Activated T-cell treated with anti-CD3 and anti-CD28 coated beads for 1 hour (primary cell): ENCODE data around the gene MFNG.

ENCODE experiments used
- DNase-seq: peaks from one replicate; pipeline ENCODE4 v3.0.0-alpha.2; 2020; ENCODE audit warnings: low read depth

MFNG gene

DNA sequence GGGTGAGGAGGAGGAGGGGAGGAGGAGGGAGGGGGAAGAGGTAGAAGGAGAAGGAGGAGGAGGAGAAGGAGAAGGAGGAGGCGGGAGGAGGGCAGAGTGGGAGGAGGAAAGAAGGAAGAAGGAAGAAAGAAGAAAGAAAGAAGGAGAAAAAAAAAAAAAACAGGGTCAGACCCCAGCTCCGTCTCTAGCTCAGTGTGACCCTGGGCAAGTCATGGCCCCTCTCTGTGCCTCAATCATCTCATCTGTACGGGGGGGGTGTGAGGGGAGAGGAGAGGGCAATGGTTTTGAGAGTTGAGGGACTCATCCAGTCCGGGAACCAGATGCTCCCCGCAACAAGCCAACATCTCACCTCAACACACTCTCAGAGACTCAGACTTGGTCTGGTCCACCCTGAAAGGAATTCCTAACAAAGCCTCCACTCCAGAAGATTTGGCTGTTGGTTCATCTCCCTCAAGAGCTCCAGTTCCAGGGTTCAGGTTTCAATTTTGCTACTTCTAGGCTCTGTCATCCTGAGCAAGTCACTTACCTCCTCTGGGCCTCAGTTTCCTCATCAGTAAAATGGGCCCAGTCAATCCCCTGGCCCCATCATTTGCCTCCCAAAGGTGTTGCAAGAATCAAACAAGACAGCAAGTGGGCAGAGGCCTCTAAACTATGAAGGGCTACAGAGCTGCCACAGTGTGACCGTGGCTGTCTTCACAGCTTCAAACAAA, 25.4 kb upstream of the MFNG start:
- DNase-seq = no peak

DNA sequence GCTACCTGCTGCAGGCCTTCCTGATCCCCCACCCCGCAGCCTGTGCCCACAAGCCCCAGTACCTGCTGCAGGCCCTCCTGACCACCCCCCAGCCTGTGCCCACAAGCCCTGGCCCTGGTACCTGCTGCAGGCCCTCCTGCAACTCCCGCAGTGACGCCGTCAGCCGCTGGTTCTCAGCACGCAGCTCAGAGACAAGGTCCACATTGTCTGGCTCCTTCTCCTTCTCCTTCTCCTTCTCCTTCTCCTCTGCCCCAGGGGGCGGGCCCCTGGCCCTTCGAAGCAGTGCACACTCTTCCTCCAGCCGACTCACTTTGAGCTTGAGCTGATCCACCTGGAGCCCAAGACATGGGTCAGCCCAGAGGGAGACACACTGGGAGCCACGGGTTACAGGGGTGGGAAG, 23.9 kb upstream of the MFNG start:
- DNase-seq = no peak

DNA sequence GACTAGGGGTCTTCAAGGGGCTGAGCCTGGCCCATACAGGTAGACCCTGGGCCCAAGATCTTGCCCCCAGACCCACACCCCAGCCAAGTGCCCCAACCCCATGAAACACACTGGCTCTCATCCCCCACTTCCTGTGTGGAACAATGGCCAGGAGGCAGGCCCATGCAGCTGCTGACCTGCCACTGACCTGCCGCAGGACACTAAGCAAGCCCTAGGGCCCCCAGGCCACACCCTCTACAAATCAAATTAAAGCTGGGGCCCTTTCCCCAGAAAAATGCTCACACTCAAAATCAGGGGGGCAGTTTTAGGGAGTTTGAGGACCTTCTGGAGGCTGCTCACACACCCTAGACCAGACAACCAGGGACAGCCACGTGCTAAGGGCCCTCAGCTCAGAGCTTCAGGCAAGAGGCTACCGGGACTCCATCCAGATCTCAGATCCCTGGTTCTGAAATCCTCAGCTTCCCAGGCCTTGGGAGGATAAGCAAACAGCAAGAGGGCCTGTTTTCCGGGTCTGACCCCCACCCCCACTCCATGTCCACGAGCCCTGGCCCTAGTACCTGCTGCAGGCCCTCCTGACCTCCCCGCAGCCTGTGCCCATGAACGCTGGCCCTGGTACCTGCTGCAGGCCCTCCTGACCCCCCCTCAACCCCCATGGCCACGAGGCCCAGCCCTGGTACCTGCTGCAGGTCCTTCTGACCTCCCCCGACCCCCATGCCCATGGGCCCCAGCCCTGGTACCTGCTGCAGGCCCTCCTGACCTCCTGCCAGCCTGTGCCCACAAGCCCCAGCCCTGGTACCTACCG, 23.1 kb upstream of the MFNG start:
- no peak for DNase-seq

DNA sequence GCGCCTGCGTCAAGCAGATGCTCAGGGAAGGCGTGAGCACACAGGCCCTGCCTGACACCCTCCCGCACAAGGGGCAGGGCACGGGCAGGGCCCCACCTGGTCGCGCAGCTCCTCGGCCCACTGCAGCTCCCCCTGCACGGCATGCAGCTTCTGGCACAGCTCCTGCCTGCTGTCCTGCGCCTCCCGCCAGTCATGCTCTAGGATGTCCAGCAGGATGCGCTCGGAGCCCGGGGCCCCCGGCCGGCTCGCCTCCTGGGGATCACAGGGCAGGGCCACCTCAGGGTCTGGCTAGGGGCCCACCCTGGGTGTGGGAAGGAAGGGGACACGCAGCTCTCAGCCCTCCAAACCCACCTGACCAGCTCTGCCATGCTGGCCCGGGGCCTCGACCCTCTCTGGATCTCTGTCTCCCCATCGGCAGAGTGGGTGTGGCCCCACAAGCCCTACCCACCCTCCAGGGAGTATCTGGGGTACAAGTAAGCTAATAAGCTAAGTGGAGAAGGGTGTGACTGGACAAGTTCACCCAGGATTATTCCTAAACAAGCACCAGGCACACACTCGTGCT, 22.3 kb upstream of the MFNG start:
- DNase-seq = no peak

DNA sequence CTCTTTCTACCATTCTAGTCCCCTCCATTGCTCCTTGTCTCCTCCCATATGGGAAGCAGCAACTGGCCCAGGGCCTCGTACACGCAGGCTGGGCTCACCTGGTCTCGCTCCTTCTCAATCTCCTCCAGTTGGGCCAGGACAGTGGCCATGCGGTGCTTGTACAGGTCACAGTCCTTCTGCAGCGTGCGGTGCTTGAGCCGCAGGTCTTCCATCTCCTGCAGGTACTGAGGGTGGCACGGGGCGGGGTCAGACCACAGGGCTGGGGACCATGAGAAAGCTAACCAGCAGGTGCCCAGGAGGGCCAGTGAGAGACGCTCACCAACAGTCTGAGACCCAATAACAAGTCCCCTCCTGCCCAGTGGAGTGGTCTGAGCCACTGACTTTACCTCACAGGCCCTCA, 21.5 kb upstream of the MFNG start:
- no peak for DNase-seq

DNA sequence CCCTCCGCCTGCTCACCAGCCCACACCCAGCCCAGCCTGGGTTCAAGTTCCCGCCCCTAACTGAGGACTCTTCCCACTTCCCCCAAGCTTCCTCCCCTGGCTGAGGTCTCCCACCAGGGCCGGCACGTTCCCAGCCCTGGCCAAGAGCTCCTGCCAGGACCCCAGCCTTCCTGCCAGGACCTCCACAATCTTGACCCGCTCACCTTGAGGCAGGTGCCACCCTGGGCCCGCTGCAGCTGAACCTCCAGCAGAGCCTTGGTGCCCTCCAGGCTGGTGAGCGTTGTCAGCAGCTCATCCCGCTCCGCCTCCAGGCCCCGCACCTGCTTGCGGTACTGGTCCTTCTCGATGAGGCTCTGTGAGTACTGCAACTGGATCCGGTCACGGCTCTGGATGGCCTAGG, 19.8 kb upstream of the MFNG start:
- DNase-seq = no peak

DNA sequence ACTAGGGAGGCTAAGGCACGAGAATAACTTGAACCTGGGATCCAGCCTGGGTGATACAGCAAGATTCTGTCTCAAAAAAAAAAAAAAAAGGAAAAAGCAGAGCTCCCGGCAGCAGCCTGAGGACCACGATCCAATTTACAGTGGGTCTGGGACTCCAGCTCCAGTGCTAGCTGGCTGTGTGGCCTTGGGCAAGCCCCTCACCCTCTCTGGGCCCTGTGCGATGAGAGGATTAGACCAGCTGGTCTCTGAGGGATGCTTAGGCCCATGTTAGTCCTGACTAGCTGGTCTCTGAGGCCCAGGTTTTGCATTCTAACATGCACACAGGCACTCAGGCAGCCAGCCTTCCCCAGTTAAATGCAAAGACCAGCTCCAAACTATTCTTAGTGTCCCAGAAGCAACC, 19.4 kb upstream of the MFNG start:
- no peak for DNase-seq

DNA sequence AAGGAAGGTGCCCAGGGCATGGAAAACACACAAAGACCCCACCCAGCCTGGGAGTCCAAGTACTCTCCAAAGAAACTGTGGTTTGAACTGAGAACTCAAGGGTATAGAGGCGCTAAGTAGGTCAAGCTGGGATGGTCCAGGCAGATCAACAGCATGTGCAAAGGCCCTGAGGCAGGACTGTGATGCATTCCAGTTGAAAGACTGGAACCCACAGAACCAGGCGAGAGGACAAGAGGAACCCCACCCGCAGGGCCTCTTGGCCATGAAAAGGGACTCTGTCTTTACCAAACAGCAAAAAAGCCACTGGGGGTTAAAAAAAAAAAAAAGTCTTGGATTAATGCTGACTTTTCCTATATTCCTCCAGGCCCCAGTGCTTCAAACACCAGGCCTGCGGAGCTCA, 18.8 kb upstream of the MFNG start:
- DNase-seq = no peak

DNA sequence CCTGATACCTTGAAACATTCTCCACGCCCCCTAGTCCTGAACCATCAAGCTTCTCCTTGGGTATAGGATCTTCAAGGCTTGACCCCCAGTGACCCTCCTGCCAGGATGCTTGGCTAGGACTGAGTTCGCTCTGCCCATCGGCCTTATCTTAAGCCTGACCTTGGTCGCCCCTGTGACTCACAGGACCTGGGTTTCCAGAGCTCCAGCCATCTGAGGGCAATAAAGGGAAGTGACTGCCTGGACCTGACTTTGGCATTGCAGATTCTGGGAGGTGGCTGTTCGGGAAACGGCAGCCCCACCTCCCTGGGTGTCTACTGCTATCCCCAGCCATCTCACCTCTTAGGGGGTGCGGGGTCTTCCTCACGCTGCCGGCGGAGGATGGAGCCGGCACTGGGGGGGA, 17.7 kb upstream of the MFNG start:
- DNase-seq = no peak

DNA sequence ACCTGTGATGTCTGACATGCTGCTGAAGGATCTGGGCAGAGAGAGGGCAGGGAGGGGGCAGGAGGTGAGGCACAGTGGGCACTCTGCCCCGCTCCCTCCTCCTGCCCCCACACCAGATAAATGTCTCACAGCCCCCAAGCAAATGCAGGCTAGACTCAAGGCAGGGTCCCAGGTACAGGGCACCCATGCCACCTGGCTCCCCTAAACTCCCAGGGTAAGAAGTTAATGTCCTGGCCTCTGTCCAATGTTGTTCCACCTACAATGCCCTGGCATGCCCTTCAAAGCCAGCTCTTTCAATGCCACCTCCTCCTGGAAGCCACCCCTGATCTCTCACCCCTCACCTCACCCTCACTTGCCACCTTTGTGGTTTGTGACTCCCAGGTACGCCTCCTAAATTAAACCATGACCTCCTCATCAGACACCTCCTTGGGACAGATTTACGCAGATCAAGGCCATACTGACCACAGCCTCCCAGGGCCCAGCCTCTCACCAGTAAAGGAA, 17.0 kb upstream of the MFNG start:
- DNase-seq = no peak

DNA sequence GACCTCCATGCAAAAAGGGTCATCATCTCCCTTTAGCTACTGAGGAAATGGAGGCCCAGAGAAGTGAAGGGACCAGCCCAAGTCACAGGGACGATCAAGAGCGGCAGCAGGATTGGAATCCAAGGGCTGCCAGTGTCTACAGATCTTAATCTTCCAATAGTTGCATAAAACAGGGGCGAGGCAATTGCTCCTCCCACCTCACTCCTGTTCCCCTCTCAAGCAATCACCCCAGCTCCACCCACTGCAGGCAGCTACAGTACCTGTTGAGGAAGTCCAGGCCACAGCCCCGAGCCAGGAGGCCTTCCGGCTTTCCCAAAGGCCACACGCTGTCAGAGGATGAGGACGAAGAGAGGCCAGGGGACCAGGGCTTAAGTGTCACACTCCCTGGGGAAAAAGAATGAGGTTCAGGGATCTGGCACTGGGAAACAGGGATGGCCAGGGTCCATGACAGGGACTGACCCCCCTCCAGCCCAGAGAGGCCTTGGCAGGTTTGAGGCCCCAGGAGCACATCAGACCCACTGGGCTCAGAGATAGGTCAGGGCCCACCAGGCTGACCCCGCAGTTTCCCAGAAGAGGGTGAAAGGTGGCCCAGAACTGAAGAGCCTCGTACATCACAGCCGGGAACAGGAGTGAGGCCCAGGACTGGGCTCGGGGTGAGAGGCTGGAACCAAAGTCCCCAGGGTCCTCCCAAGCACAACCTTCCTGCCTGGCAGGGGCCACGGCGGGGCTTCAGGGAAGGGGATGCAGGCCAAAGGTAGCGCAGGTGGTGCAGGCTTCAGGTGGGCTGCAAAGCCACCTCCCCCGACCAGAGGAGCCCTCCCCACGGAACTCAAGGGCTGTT, 16.4 kb upstream of the MFNG start:
- DNase-seq = no peak

DNA sequence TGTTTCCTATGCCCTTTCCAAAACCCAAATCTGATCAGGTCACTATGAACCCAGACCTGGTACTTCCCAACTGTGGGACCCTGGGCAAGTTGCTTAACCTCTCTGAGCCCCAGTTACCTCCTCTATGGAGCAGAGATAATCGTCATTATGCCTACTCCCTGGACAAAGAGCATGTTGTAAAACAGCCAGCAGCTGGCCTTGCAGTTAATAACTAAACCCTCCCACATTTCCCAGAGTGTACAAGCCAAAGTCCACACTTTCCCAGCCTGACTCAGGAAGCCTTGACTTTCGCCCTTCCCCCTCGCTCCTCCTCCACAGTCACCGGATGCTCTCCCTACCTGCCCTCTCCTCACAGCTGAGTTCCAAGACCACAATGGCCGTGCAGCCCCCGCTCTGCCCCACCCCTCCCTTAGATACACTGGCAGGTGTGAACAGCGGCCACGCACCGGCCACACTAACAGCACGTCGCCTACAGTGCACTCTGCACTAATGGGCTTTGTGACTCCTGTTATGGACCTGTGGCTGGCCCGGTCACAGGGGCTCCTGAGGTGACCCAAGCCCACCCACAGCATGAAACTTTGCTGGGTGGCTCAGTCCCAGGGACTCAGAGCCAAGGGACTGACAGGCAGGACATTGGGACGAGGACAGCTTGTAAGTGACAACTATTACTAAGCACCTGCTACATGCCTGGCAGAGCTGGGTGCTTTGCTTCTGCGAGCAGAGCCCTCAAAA, 15.6 kb upstream of the MFNG start:
- DNase-seq = no peak

DNA sequence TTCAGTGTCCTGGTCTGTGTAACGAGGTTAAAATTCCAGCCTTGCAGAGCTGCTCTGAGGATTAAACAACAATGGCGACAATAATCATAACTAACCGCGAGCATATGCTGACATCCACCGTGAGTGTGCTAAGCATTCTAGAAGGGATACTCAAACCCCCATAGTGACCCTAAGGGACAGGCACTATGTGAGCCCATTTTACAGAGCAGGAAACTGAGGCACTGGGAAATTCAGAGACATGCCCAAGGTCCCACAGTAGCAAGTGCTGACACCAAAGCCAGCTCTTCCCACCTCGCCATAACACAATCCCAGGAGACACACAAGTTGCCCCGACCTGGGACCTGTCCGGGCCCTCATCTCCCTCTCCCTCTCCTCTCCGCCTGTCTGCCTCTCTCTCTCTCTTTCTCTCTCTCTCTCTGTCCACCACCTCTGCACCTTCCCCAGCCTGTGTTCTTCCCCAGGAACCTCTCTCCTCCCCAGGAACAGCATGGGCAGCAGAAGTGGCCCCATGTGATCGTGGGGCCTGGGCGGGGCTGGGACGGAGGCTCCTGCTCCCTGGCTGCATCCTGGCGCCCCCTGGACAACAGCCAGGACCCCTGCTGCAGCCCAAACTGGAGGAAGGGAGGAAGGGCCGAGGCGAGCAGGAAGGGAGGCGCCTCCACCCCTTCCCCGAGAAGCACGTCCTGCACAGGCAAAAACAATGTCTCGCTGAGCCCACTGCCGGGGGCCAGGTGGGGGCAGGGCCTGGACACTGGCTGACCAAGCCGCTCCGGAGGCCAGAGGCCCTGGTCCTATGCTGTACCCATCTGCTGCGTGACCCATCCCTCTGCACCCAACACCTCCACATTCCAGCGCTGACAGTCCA, 14.8 kb upstream of the MFNG start:
- DNase-seq = no peak

DNA sequence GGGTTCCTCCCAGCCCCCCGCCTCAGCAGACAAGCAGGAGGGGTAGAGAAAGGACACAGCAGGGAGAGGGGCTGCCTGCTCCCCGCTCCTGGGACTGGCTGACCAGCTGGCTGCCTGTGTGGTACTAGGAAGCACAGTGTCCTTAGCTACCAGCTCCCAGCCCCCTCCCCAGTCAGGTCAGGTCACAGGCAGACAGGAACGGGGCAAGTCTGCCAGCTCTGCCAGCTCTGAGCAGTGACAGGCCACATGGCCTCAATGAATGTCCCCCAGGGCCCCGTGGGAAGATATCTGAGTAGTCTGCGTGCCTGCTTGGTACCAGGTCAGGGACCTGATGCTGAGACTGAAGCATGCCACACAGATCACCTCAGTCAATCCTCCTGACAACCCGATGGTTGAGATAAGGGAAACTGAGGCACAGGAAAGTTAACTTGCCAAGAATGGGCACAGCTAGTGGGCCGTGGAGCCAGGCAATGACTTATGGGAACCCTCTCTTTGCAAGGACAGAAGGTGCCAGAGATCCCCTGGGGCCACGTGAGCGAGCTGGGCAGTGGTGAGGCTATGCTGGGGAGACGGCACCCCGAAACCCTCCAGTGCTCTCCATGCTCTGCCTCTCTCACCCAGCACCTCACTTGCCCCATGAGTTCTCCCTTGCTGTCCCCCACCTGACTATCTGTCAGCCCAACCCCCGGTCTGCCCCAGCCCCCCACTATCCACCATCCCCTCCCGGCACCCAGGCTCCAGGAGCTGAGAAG, 13.8 kb upstream of the MFNG start:
- DNase-seq = no peak

DNA sequence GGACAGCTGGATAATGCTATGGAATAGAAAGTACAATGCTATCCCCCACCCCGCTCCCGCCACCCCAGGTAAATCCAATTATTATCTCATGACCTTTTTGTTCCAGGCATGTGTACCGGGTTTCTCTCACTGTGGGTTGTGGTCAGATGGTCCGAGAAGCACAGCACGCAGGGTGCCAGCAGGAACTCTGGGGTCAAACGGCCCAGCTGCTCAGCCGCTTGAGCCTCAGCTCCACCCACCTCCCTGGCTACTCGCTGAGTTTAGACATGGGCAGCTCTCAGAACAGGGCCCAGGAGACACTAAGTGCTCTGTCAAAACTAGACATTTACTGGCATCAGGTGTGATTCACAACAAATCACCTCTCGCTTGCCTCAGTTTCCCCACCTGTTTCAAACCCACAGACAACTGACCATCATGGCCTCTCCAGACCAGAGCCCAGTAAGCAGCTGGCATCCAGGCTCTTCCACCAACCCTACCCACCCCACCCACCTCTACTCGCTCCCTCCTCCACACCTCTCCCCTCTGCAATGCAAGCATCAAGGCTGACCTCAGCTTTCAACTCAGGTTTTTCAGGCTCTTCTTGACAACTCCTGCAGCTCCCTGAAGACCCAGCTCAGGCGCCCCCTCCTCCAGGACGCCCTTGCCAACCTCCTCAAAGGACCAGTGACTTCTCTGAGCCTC, 13.0 kb upstream of the MFNG start:
- DNase-seq = no peak

DNA sequence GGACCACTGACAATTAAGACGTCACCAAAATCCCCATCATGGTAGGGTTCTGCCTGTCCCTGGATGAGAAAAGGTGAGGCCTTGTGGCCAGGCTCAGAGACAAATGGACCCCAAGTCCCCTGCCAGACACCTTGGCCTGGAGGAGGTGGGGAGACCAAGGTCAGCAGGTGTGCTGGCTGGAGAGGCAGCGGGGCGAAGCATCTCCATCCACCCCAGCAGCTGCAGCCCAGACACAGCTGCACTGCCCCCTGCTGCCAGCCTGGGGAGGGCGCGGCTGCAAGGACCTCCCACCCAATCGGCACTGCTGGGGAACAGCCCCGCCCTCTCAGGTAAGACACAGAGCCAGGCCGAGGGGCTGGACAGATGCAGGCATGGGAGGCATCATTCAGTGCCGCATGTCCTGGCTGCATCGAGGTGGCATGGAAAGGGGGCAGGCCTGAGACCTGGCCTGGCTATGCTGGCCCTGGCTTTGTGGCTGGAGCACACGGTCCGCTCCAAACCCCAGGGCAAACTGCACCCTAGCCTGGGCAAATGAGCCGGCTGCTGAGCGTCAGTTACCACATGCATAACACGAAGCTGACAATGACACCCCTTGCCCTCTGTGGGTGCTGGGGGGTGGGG, 12.2 kb upstream of the MFNG start:
- peak; percentile 63 for DNase-seq

DNA sequence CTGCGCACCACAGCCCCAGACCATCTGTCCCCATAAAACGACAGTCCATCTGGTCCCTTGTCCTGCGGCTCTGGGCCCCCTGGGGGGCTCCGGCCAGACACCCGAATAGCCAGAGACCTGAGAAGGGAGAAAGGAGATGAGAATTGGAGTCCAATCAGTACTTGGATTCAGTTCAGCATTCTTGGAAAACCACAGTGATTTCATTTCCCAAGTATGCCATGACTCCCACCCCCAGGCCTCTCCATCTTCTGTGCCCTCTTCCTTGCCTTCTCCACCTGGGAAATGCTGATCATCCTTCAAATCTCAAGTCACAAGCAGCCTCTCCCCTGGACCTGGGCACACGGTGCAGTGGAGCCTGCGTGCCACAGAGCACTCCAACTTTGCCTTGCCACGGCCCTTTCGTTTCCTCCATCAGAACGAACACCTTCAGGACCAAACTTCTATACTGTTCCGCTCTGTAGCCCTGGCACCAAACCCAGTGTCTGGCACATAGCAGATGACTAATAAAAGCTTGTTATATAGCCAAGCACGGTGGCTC, 10.9 kb upstream of the MFNG start:
- no peak for DNase-seq

DNA sequence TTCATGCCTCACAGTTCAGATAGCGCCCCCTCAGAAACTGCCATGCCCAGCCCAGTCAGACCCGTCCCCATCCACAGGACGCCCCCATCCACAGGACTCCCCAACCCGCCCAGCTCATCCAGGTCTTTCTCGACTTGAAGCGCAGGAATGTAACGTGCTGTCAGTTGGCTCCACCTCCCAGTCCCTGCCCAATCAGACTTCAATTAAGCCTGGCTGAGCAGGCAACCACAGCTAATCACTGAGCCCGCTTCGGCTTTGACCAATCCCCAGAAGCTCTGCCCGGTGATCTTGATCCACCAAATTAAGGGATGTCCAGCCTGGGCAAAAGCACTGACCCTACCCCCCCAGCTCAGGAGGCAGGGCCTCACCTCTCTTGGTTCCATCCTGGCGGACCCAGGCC, 10.5 kb upstream of the MFNG start:
- no peak for DNase-seq

DNA sequence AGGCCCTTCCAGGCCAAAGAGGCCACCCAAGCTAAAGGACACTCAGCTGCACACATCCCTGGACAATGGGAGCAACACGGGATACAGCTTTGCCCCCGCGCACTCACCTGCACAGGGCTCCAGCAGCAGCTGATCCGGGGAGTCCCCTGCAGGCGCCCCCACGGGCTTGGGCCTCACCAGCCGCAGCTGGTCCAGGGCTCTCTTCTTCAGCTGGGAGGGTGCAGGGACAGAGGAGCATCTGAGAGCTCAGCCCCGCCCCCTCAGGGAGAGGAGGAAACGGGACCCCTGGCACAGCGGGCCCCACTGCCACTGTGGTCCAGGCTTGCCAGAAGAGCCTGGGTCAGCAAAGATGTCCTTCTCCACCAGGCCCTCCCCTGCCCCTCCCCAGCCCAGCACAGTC, 7.8 kb upstream of the MFNG start:
- no peak for DNase-seq
